ENCODE data around the gene HUS1.

DNA sequence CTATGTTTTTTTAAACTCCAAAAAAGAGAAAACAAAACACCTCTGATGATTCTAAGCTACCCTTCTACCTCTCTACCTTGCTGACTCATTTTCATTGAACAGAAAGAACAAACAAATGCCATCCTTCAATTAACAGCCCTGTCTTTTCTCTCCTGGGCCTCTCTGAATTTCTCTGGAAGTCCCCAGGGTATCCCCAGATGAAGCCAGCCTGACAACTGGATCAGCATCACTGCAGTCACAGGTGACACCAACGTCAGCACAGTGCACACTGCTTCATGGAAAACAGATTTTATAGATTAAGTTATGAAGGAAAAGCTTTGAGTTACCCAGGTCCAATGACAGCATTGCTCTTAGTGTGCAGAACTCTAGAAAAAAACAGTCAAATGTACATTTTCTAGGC, 5.7 kb downstream of the HUS1 start:
- TF ChIP-seq, protein P1, sequence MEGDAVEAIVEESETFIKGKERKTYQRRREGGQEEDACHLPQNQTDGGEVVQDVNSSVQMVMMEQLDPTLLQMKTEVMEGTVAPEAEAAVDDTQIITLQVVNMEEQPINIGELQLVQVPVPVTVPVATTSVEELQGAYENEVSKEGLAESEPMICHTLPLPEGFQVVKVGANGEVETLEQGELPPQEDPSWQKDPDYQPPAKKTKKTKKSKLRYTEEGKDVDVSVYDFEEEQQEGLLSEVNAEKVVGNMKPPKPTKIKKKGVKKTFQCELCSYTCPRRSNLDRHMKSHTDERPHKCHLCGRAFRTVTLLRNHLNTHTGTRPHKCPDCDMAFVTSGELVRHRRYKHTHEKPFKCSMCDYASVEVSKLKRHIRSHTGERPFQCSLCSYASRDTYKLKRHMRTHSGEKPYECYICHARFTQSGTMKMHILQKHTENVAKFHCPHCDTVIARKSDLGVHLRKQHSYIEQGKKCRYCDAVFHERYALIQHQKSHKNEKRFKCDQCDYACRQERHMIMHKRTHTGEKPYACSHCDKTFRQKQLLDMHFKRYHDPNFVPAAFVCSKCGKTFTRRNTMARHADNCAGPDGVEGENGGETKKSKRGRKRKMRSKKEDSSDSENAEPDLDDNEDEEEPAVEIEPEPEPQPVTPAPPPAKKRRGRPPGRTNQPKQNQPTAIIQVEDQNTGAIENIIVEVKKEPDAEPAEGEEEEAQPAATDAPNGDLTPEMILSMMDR (conservative IDR thresholded peaks at IDR 0.05; ENCODE audit: low read depth, low read length) = no peak
- TF ChIP-seq POLR2A (IDR thresholded peaks at IDR 0.05; ENCODE audit: low read depth, low read length) = no peak
- TF ChIP-seq RCOR1 (IDR thresholded peaks at IDR 0.05; ENCODE audit: insufficient replicate concordance, low read length) = no peak
- no peak for TF ChIP-seq RAD21 (IDR thresholded peaks at IDR 0.05; ENCODE audit: low read length)
- TF ChIP-seq MAZ (IDR thresholded peaks at IDR 0.05; ENCODE audit: borderline replicate concordance, low read depth, low read length) = no peak
- no peak for TF ChIP-seq RFX5 (IDR thresholded peaks at IDR 0.05; ENCODE audit: low read depth, low read length)
- no peak for TF ChIP-seq CEBPB (IDR thresholded peaks at IDR 0.05; ENCODE audit: low read depth, low read length)
- no peak for TF ChIP-seq SMC3 (IDR thresholded peaks at IDR 0.05; ENCODE audit: low read depth, low read length)
- no peak for TF ChIP-seq FOS (IDR thresholded peaks at IDR 0.05; ENCODE audit: low read depth, low read length)
- TF ChIP-seq BHLHE40 (IDR thresholded peaks at IDR 0.05; ENCODE audit: low read depth, low read length) = no peak
- TF ChIP-seq, protein P2, sequence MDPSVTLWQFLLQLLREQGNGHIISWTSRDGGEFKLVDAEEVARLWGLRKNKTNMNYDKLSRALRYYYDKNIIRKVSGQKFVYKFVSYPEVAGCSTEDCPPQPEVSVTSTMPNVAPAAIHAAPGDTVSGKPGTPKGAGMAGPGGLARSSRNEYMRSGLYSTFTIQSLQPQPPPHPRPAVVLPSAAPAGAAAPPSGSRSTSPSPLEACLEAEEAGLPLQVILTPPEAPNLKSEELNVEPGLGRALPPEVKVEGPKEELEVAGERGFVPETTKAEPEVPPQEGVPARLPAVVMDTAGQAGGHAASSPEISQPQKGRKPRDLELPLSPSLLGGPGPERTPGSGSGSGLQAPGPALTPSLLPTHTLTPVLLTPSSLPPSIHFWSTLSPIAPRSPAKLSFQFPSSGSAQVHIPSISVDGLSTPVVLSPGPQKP (IDR thresholded peaks at IDR 0.05; ENCODE audit: borderline replicate concordance, low read depth, low read length) = no peak
- TF ChIP-seq NFE2L2 (IDR thresholded peaks at IDR 0.05; ENCODE audit: low read depth, low read length) = no peak
